Astrocyte (in vitro differentiated cells and primary cell): Measurements from ENCODE around the gene ARID3C.

Experiments used
- CTCF ChIP-seq: IDR thresholded peaks from 2 replicates; pipeline ENCODE4 v1.5.1; 2011; ENCODE audit warnings: low read depth, mild to moderate bottlenecking, inconsistent platforms, low read length, moderate library complexity; ENCODE audit not compliant: insufficient read depth
- EZH2 ChIP-seq: IDR thresholded peaks from 2 replicates; pipeline ENCODE4 v1.6.1; 2012; ENCODE audit warnings: mild to moderate bottlenecking, low read length, inconsistent platforms; ENCODE audit not compliant: insufficient read depth

GRCh38 chr9:34628656-34629490, at the start of gene ARID3C:
- TF ChIP-seq CTCF (no peak), EZH2 (peak; percentile 81)
